ENCODE measurements around the gene FAAP100.
A peak's percentile ranks its signal among the peaks of the same experiment; 100 is the strongest.
"Not testable (repeated sequence)": the region's sequence is repeated elsewhere in the genome, so short reads cannot be mapped to it uniquely, and the experiment has no call there.

The FAAP100 gene

GRCh38 chr17:81552244-81553017 is at the start of gene FAAP100:
Gene FAAP100, minus strand, starts transcription at chr17:81552353. Its CDS starts 23 bp downstream, at chr17:81552330.
- peak; percentile 93 for DNase-seq (ENCODE audit: low spot score)

- no peak for DNase-seq (ENCODE audit: low spot score)
Observed at GRCh38 chr17:81601525-81602120, 49.5 kb upstream of the FAAP100 start.

- DNase-seq (ENCODE audit: low spot score): no peak
Observed at GRCh38 chr17:81599719-81600486, 47.8 kb upstream of the FAAP100 start.

- DNase-seq (ENCODE audit: low spot score): no peak
Observed at GRCh38 chr17:81593105-81593871, 41.1 kb upstream of the FAAP100 start.

GRCh38 chr17:81591971-81592370 is 39.8 kb upstream of the FAAP100 start:
- DNase-seq (ENCODE audit: low spot score): no peak

GRCh38 chr17:81590121-81590520 is 38.0 kb upstream of the FAAP100 start:
- no peak for DNase-seq (ENCODE audit: low spot score)

GRCh38 chr17:81589612-81590011 is 37.5 kb upstream of the FAAP100 start:
- no peak for DNase-seq (ENCODE audit: low spot score)

- no peak for DNase-seq (ENCODE audit: low spot score)
Observed at GRCh38 chr17:81586096-81586495, 33.9 kb upstream of the FAAP100 start.

GRCh38 chr17:81584771-81585170 is 32.6 kb upstream of the FAAP100 start:
- DNase-seq (ENCODE audit: low spot score): not testable (repeated sequence)

GRCh38 chr17:81583589-81584342 is 31.6 kb upstream of the FAAP100 start:
- no peak for DNase-seq (ENCODE audit: low spot score)

- DNase-seq (ENCODE audit: low spot score): no peak
Observed at GRCh38 chr17:81582749-81583148, 30.6 kb upstream of the FAAP100 start.

- DNase-seq (ENCODE audit: low spot score): no peak
Observed at GRCh38 chr17:81582341-81582740, 30.2 kb upstream of the FAAP100 start.

- no peak for DNase-seq (ENCODE audit: low spot score)
Observed at GRCh38 chr17:81581758-81582157, 29.6 kb upstream of the FAAP100 start.

- DNase-seq (ENCODE audit: low spot score): no peak
Observed at GRCh38 chr17:81580481-81580880, 28.3 kb upstream of the FAAP100 start.

GRCh38 chr17:81579821-81580321 is 27.7 kb upstream of the FAAP100 start:
- no peak for DNase-seq (ENCODE audit: low spot score)

GRCh38 chr17:81579298-81579697 is 27.1 kb upstream of the FAAP100 start:
- DNase-seq (ENCODE audit: low spot score): no peak

GRCh38 chr17:81578561-81579225 is 26.5 kb upstream of the FAAP100 start:
- DNase-seq (ENCODE audit: low spot score): no peak

GRCh38 chr17:81578038-81578441 is 25.9 kb upstream of the FAAP100 start:
- DNase-seq (ENCODE audit: low spot score): no peak

- DNase-seq (ENCODE audit: low spot score): no peak
Observed at GRCh38 chr17:81577278-81578000, 25.3 kb upstream of the FAAP100 start.
